ENCODE measurements around the gene CYREN. TPM values are rescaled to one million over a fixed set of nuclear protein-coding genes. Genes with fewer than 3 reads are reported as not detected.
A peak's percentile ranks its signal among the peaks of the same experiment; 100 is the strongest.

The CYREN gene
- total and polyA plus RNA-seq, 9 of the 15 experiments (the other 6 are each of a cell fraction or from before 2014, with no cell fraction given) = 13.9 to 108 (median 88.8) TPM

- TF ChIP-seq HINFP (tag; conservative IDR thresholded peaks at IDR 0.05; ENCODE audit: low read depth) = no peak
- TF ChIP-seq ASH1L (IDR thresholded peaks at IDR 0.05; ENCODE audit: borderline replicate concordance, low read depth, partially characterized antibody) = no peak
- TF ChIP-seq ZNF140 (CRISPR knock-in tag; IDR thresholded peaks at IDR 0.05) = no peak
- TF ChIP-seq KAT2B (IDR thresholded peaks at IDR 0.05; ENCODE audit: low read depth, low read length) = no peak
- peak; percentile 87 for TF ChIP-seq ERF (CRISPR knock-in tag; IDR thresholded peaks at IDR 0.05)
- peak; percentile 78 for TF ChIP-seq HMGXB4 (CRISPR knock-in tag; IDR thresholded peaks at IDR 0.05)
These were observed at the start of gene CYREN (continued) for GRCh38 chr7:135170274-135170997.
